B cell (primary cell): ENCODE data around the gene ERGIC1. TPM values are rescaled to one million over a fixed set of nuclear protein-coding genes. Genes with fewer than 3 reads are reported as not detected.

Source experiments
- ATAC-seq: fragments of 200-7000 bp; cut with Tn5 transposase; one replicate; pipeline ENCODE4 v1.10.0; 2021; ENCODE audit warnings: low read depth, mild to moderate bottlenecking, moderate number of reproducible peaks, moderate library complexity
- CTCF ChIA-PET: fragments of 350-600 bp; sonication (Branson Sonifier 250); formaldehyde crosslinking; loops from one replicate; lab custom pipeline; 2021; ENCODE audit warnings: antibody characterized with exemption, inconsistent platforms; lab: Charles Lee
- POLR2A ChIA-PET: fragments of 350-600 bp; sonication (Branson Sonifier 250); formaldehyde crosslinking; loops from one replicate; lab custom pipeline; 2021; ENCODE audit warnings: antibody characterized with exemption; lab: Charles Lee
- DNase-seq: peaks from one replicate; pipeline ENCODE4 v3.0.0; 2013
- H2AFZ ChIP-seq: 2 replicates; pipeline ENCODE4 v1.6.1; 2012; ENCODE audit warnings: mild to moderate bottlenecking, low read depth, low read length; ENCODE audit not compliant: insufficient read depth, poor library complexity, severe bottlenecking
- H3K27ac ChIP-seq, 2 donors: 1 replicate in 1 of 2; 2 replicates in 1 of 2; pipeline ENCODE4 v1.5.1; 2012 to 2013; ENCODE audit warnings: low read length in 2 of 2, mild to moderate bottlenecking in 2 of 2, moderate library complexity in 1 of 2
- H3K27me3 ChIP-seq, 4 experiments: fragments of 200-600 bp in 1 of 4; sonication (generic) in 1 of 4; replicated peaks in 1 of 4; 1 replicate in 2 of 4; 2 replicates in 2 of 4; pipeline versions ENCODE4 v1.6.1 to v1.7.0; 2013 to 2016; ENCODE audit warnings: low read length in 3 of 4, mild to moderate bottlenecking in 2 of 4, mixed read lengths in 1 of 4, moderate library complexity in 1 of 4; ENCODE audit not compliant: insufficient read depth in 4 of 4, control insufficient read depth in 3 of 4; ENCODE audit errors: control extremely low read depth in 1 of 4
- H3K36me3 ChIP-seq, 2 experiments: replicated peaks in 1 of 2; 1 replicate in 1 of 2; 2 replicates in 1 of 2; pipeline versions ENCODE4 v1.6.1 to v1.7.1; 2013; ENCODE audit warnings: low read length in 1 of 2; ENCODE audit not compliant: insufficient read depth in 2 of 2, control insufficient read depth in 1 of 2; ENCODE audit errors: control extremely low read depth in 1 of 2, extremely low read depth in 1 of 2
- H3K4me1 ChIP-seq, 2 donors: fragments of 200-600 bp in 1 of 2; sonication (generic) in 1 of 2; 1 replicate in 1 of 2; 2 replicates in 1 of 2; pipeline versions ENCODE4 v1.5.1 to v1.6.1; 2013 to 2017; ENCODE audit warnings: low read length in 2 of 2; ENCODE audit not compliant: control insufficient read depth in 2 of 2, insufficient read depth in 2 of 2
- H3K4me2 ChIP-seq: replicated peaks from 2 replicates; pipeline ENCODE3; 2012; ENCODE audit warnings: mild to moderate bottlenecking, low read depth, low read length; ENCODE audit not compliant: poor library complexity, severe bottlenecking
- H3K4me3 ChIP-seq, 5 experiments: fragments of 200-600 bp in 1 of 5; sonication (generic) in 1 of 5; 1 replicate in 3 of 5; 2 replicates in 2 of 5; pipeline versions ENCODE4 v1.5.1 to v1.7.0; 2011 to 2016; ENCODE audit warnings: low read length in 4 of 5, mild to moderate bottlenecking in 4 of 5, low read depth in 2 of 5, control low read depth in 1 of 5, moderate library complexity in 1 of 5; ENCODE audit not compliant: insufficient read depth in 1 of 5; ENCODE audit errors: control extremely low read depth in 1 of 5, extremely low read depth in 1 of 5
- H3K79me2 ChIP-seq: fragments of 200-600 bp; sonication (generic); one replicate; pipeline ENCODE4 v1.6.0; 2016; ENCODE audit warnings: low read length; ENCODE audit not compliant: control insufficient read depth, insufficient read depth
- H3K9ac ChIP-seq: fragments of 200-600 bp; sonication (generic); 2 replicates; pipeline ENCODE4 v1.6.1; 2017; ENCODE audit warnings: mild to moderate bottlenecking, low read length, moderate library complexity
- H3K9me3 ChIP-seq, 3 donors: one replicate each; pipeline versions ENCODE4 v1.6.1 to v1.7.1; 2013; ENCODE audit warnings: low read length in 2 of 3; ENCODE audit not compliant: control insufficient read depth in 2 of 3, insufficient read depth in 1 of 3; ENCODE audit errors: control extremely low read depth in 1 of 3
- H4K20me1 ChIP-seq: 2 replicates; pipeline ENCODE4 v1.6.0; 2012; ENCODE audit warnings: mild to moderate bottlenecking, low read length; ENCODE audit not compliant: insufficient read depth, control insufficient read depth, poor library complexity, severe bottlenecking
- H3K27ac Mint-ChIP-seq: one replicate; pipeline ENCODE4 v1.8.0; 2021; ENCODE audit warnings: mixed read lengths
- H3K27me3 Mint-ChIP-seq: one replicate; pipeline ENCODE4 v1.8.0; 2021; ENCODE audit warnings: mixed read lengths
- H3K4me1 Mint-ChIP-seq: one replicate; pipeline ENCODE4 v1.8.0; 2021; ENCODE audit warnings: mixed read lengths
- H3K4me3 Mint-ChIP-seq: one replicate; pipeline ENCODE4 v1.8.0; 2021; ENCODE audit warnings: mixed read lengths
- H3K9me3 Mint-ChIP-seq: one replicate; pipeline ENCODE4 v1.8.0; 2022; ENCODE audit warnings: mixed read lengths; ENCODE audit not compliant: insufficient read depth
- CTCF ChIP-seq: fragments of 200-600 bp; IDR thresholded peaks from one replicate; pipeline ENCODE4 v1.8.0; 2022; ENCODE audit warnings: antibody characterized with exemption, mild to moderate bottlenecking
- EZH2 ChIP-seq: IDR thresholded peaks from 2 replicates; pipeline ENCODE4 v1.6.1; 2012; ENCODE audit warnings: borderline replicate concordance, low read depth, mild to moderate bottlenecking, moderate library complexity, low read length; ENCODE audit not compliant: insufficient read depth, poor library complexity, severe bottlenecking
- WGBS: methylation state at CpG from one replicate; pipeline ENCODE4 v1.1.5; 2013; ENCODE audit warnings: missing lambda C conversion rate; ENCODE audit not compliant: insufficient coverage; 5-methylcytosine and 5-hydroxymethylcytosine counted together
- intact Hi-C: fragments of 100-400 bp; cut with micrococcal nuclease; formaldehyde crosslinking; loops from one replicate; pipeline ENCODE4 v1.10.0; 2022
- polyA plus RNA-seq: library from polyadenylated mRNA; depleted of rRNA; stranded (reverse); fragments of >200 nt; gene quantifications from 2 replicates; pipeline ENCODE4 v1.2.3, GENCODE V29; 2012
- total RNA-seq, 2 donors: library from RNA; stranded (reverse); fragments of 120-200 nt in 1 of 2; gene quantifications; 1 replicate in 1 of 2; 2 replicates in 1 of 2; pipeline versions ENCODE4 v1.2.3 to v1.2.4, GENCODE V29; 2013 to 2022

Gene ERGIC1
- total and polyA plus RNA-seq, 2 donors (not counting 1 experiment from before 2014, with no cell fraction given), result 86.3 to 140 TPM

- ChIA-PET CTCF (interaction anchor here (1.4 kb wide), 1 partner anchor 16 kb away, joined by 5 read pairs; no protein-coding TSS in a partner anchor), POLR2A (interaction anchor here (1.2 kb wide), 1 partner anchor 15 kb away, joined by 4 read pairs; no protein-coding TSS in a partner anchor)
- no peaks in the 10 kb centered on the region for H4K20me1 ChIP-seq
- no peak overlapping the region for H3K27ac ChIP-seq
- no peak overlapping the region for H2AFZ ChIP-seq
- DNase-seq (no peak), ATAC-seq (no peak)
- no peaks in the 10 kb centered on the region for H3K9me3 Mint-ChIP-seq
- H3K4me3 ChIP-seq, result no peak overlapping the region
- H3K9me3 ChIP-seq, result peaks cover 0 to 18% (median 2%) of the 10 kb centered on the region in 3 donors
- TF ChIP-seq CTCF (no peak), EZH2 (no peak)
- H3K36me3 ChIP-seq, result no peaks in the 10 kb centered on the region
- no peak overlapping the region for H3K27ac Mint-ChIP-seq
- no peaks in the 10 kb centered on the region for H3K27me3 ChIP-seq
- no peak overlapping the region for H3K9ac ChIP-seq
- H3K4me3 Mint-ChIP-seq, result no peak overlapping the region
- H3K4me1 ChIP-seq, result peaks cover 0 to 13% of the 10 kb centered on the region in 2 donors
- 24% methylated on average over 10 of the region's 13 CpGs for WGBS
- no peak overlapping the region for H3K4me2 ChIP-seq
- no peaks in the 10 kb centered on the region for H3K79me2 ChIP-seq
- intact Hi-C loops, result no loop called here
- no peaks in the 10 kb centered on the region for H3K27me3 Mint-ChIP-seq
- H3K4me1 Mint-ChIP-seq, result peaks cover 10% of the 10 kb centered on the region
Measured at GRCh38 chr5:172792701-172793570, 41.1 kb upstream of the ERGIC1 start.
